ENCODE measurements around the gene CD27.
"Not testable (repeated sequence)": the region's sequence is repeated elsewhere in the genome, so short reads cannot be mapped to it uniquely, and the experiment has no call there.

The CD27 gene

GRCh38 chr12:6493497-6494257, 48.9 kb downstream of the CD27 start, which contains the start of gene NCAPD2:
NCAPD2 (plus strand) TSS chr12:6494102; CDS start chr12:6495099, 997 bp downstream.
- DNase-seq, result peak; percentile 90

- no peak for DNase-seq
These were observed 49.5 kb downstream of the CD27 start for GRCh38 chr12:6494258-6494743.

GRCh38 chr12:6494968-6495367, 50.2 kb downstream of the CD27 start:
- DNase-seq, result no peak

GRCh38 chr12:6497291-6497690, 52.5 kb downstream of the CD27 start:
- not testable (repeated sequence) for DNase-seq

GRCh38 chr12:6500466-6500865, 55.7 kb downstream of the CD27 start:
- no peak for DNase-seq
